ENCODE data around the gene TMEM139.

The TMEM139 gene

GRCh38 chr7:143280160-143280559 lies 4.6 kb upstream of the TMEM139 start (continued):
- no peak for TF ChIP-seq ZNF626 (tag by site-specific recombination; IDR thresholded peaks at IDR 0.05)
- TF ChIP-seq, protein P1, sequence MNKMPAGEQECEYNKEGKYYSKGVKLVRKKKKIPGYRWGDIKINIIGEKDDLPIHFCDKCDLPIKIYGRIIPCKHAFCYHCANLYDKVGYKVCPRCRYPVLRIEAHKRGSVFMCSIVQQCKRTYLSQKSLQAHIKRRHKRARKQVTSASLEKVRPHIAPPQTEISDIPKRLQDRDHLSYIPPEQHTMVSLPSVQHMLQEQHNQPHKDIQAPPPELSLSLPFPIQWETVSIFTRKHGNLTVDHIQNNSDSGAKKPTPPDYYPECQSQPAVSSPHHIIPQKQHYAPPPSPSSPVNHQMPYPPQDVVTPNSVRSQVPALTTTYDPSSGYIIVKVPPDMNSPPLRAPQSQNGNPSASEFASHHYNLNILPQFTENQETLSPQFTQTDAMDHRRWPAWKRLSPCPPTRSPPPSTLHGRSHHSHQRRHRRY (tag by site-specific recombination; IDR thresholded peaks at IDR 0.05), result no peak
- no peak for TF ChIP-seq KLF1 (tag by site-specific recombination; IDR thresholded peaks at IDR 0.05)
- TF ChIP-seq ZNF792 (tag by site-specific recombination; IDR thresholded peaks at IDR 0.05), result no peak
- TF ChIP-seq ZNF701 (tag by site-specific recombination; IDR thresholded peaks at IDR 0.05), result no peak

- TF ChIP-seq GFI1B (tag by site-specific recombination; IDR thresholded peaks at IDR 0.05), result no peak
- no peak for TF ChIP-seq ZNF398 (tag by site-specific recombination; IDR thresholded peaks at IDR 0.05)
- no peak for TF ChIP-seq ZBTB10 (tag by site-specific recombination; IDR thresholded peaks at IDR 0.05)
- TF ChIP-seq ZSCAN5A (tag by site-specific recombination; IDR thresholded peaks at IDR 0.05), result no peak
- TF ChIP-seq ZNF157 (tag by site-specific recombination; IDR thresholded peaks at IDR 0.05), result no peak
Measured at GRCh38 chr7:143280566-143280965, 4.2 kb upstream of the TMEM139 start.

GRCh38 chr7:143281529-143281928 lies 3.2 kb upstream of the TMEM139 start:
- ChIA-PET CTCF (interaction anchor here (1.9 kb wide), 1 partner anchor 41 kb away, joined by 5 read pairs; no protein-coding TSS in a partner anchor), POLR2A (interaction anchor here (1.0 to 1.2 kb wide), 2 partner anchors 17 to 18 kb away, joined by 3 to 4 read pairs; partner anchors contain the start of gene GSTK1)
- Histone ChIP-seq H3K36me3 (ENCODE audit: control insufficient read depth in 2 of 2, insufficient read depth in 1 of 2, low read length in 2 of 2) (no peaks in the 10 kb centered on the region), H3K4me3 (ENCODE audit: low read depth, low read length) (no peak overlapping the region), H3K27ac (ENCODE audit: extremely low read depth, low read depth, low read length) (no peak overlapping the region), H3K9me3 (ENCODE audit: control insufficient read depth, insufficient read depth, low read depth, low read length) (no peaks in the 10 kb centered on the region), H3K4me1 (ENCODE audit: control insufficient read depth, insufficient read depth, low read length) (no peaks in the 10 kb centered on the region)
- TF ChIP-seq ZNF555 (tag by site-specific recombination; conservative IDR thresholded peaks at IDR 0.05) (no peak), ZNF571 (tag by site-specific recombination; IDR thresholded peaks at IDR 0.05) (no peak), HIC1 (tag by site-specific recombination; IDR thresholded peaks at IDR 0.05) (no peak), ZNF426 (tag by site-specific recombination; IDR thresholded peaks at IDR 0.05) (no peak), GLI2 (tag by site-specific recombination; IDR thresholded peaks at IDR 0.05; ENCODE audit: borderline replicate concordance, low read depth) (no peak), ZBTB17 (tag by site-specific recombination; IDR thresholded peaks at IDR 0.05) (no peak), ZNF404 (tag by site-specific recombination; IDR thresholded peaks at IDR 0.05) (no peak), ZFP69B (tag by site-specific recombination; IDR thresholded peaks at IDR 0.05) (no peak), ZNF18 (tag by site-specific recombination; IDR thresholded peaks at IDR 0.05) (no peak), ZNF211 (tag by site-specific recombination; IDR thresholded peaks at IDR 0.05; ENCODE audit: low read depth) (no peak)

More at GRCh38 chr7:143280566-143280965, 4.2 kb upstream of the TMEM139 start:
- no peaks in the 10 kb centered on the region for H3K36me3 ChIP-seq (ENCODE audit: control insufficient read depth in 2 of 2, insufficient read depth in 1 of 2, low read length in 2 of 2)
- POLR2A ChIA-PET, result interaction anchor here (1.2 to 1.6 kb wide), 2 partner anchors 8 to 17 kb away, joined by 4 to 8 read pairs; partner anchors contain the start of genes CASP2 and GSTK1
- no peak overlapping the region for H3K4me3 ChIP-seq (ENCODE audit: low read depth, low read length)
- H3K9me3 ChIP-seq (ENCODE audit: control insufficient read depth, insufficient read depth, low read depth, low read length), result no peaks in the 10 kb centered on the region
- CTCF ChIA-PET, result interaction anchor here (1.9 to 2.0 kb wide), 2 partner anchors 19 to 40 kb away, joined by 5 to 7 read pairs; no protein-coding TSS in a partner anchor
- H3K4me1 ChIP-seq (ENCODE audit: control insufficient read depth, insufficient read depth, low read length), result no peaks in the 10 kb centered on the region
- no peak overlapping the region for H3K27ac ChIP-seq (ENCODE audit: extremely low read depth, low read depth, low read length)

Data from HEK293 (cell line).